Activated effector memory CD4-positive, alpha-beta T cell treated with anti-CD3 and anti-CD28 coated beads, Interleukin-2, amount 50 U/mL, for 16 hours (primary cell): ENCODE data around the gene SHROOM3.
"Not testable (repeated sequence)": the region's sequence is repeated elsewhere in the genome, so short reads cannot be mapped to it uniquely, and the experiment has no call there.

Experiments used
- DNase-seq: peaks from one replicate; pipeline ENCODE4 v3.0.0-alpha.2; 2020

SHROOM3 gene

DNA sequence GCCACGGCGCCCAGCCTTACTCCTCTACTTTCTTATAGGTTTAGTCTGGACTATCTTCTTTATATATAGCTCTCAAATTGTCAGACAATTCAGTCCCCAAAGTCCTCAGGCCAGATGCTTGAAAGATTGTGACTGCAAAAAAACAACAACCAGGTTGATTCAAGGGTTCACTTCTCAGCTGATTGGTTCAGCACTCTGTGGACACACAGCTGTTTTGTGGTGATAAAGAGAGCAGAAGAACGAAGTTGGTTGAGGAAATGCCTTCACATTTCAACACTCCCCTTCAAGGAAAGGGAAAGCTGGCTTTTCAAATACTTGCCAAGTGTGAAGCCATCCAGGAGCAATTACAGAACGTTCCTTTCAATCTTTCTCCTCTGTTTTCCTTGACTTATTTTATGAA is 166.8 kb downstream of the SHROOM3 start:
- DNase-seq: no peak

DNA sequence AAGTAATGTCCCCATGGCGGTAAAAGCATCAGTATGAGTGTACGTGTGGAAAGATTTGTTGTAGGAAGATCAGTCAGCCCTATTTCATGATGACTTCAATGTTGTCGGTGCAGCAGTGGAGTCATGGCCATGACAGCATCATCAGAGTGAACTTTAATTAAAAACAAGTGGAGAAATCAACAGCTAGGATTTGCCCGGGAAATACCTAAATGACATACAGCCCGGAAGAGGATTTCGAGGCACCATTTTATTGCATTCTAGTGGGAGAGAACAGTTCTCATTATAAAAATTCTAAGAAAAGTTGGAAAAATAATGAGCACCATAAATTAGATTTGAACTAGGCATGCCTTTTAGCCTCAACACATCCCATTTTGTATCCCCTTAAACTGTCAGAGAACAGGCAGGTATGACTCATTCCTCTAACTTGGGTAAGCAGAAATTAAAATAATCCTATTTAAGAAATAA is 170.1 kb downstream of the SHROOM3 start:
- no peak for DNase-seq

DNA sequence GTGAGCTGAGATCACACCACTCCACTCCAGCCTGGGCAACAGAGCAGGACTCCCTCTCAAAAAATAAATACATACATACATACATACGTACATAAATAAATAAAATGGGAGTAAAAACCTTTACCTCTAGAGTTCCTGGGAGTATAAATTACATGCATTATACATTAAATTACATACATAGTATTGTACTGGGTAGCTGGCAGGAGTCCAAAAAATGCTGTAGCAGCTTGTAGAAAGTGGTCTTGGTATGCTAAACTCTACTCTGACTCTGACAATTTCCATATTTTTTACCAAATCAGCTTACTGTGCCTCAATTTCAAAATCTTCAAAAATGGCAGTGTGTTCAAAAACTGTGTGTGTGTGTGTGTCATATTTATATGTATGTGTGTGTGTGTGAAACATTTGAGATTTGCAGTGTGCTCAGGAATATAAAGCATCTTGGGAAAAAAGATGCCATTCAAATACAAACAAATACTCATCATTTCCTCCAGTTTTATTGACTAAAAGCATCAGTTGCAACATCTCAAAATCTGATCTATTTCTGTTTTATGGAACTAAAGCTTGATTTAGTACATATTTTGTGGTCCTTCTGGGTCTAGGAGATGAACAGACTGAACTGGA is 171.7 kb downstream of the SHROOM3 start:
- DNase-seq: no peak

DNA sequence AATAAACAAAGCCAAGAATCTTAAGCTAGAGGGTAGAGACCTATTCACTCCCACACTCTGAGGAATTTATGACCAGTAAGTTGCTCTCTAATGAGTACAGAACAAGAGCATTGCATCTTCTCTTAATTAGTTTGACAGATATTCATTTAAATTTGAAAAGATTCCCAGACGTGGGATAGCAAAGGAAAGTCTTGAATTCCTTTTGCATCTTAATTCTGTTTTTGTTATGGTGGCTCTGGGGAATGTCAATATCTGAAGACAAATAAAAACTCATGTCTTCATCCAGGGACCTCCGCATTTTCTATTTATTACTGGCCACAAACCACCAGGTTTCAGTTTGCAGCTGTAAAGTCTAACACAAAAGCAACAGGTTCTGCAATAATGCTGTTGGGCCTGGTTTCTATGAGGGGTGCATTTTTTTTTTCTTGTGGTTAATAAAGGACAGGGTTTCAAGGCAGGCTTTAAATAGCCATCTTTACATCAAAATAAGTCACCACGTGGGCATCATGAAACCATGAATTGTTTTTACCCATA is 172.3 kb downstream of the SHROOM3 start:
- no peak for DNase-seq

DNA sequence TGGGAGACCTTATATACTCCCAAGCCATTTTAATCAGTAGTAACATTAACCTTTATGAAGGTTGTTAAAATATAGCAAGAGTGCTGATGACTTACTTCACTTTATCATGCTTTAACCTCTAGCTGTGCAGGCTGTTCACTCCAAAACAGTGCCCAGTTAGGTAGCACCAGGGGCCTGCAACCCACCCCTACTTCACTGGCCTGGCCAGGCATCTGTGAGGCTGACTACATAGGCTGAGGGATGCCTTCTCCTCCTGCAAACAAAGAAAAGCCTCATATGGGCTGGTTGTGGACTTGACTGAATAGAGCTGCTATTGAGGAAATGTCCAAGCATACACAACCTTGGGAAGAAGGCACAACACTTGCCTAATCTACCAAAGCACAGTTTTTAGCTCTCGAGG is 172.8 kb downstream of the SHROOM3 start:
- no peak for DNase-seq

DNA sequence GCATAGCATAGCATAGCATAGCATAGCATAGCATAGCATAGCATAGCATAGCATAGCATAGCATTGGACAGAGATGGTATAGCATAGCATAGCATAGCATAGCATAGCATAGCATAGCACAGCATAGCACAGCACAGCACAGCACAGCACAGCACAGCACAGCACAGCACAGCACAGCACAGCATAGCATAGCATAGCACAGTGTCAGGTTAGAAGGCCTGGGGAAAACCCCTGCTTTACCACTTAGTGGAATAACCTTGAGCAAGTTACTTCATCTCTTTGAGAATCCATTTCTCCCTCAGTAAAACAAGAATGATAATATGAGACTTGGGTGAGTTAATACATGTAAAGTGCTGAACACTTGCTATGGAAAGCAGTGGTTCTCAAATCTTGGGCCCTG is 173.5 kb downstream of the SHROOM3 start:
- not testable (repeated sequence) for DNase-seq

DNA sequence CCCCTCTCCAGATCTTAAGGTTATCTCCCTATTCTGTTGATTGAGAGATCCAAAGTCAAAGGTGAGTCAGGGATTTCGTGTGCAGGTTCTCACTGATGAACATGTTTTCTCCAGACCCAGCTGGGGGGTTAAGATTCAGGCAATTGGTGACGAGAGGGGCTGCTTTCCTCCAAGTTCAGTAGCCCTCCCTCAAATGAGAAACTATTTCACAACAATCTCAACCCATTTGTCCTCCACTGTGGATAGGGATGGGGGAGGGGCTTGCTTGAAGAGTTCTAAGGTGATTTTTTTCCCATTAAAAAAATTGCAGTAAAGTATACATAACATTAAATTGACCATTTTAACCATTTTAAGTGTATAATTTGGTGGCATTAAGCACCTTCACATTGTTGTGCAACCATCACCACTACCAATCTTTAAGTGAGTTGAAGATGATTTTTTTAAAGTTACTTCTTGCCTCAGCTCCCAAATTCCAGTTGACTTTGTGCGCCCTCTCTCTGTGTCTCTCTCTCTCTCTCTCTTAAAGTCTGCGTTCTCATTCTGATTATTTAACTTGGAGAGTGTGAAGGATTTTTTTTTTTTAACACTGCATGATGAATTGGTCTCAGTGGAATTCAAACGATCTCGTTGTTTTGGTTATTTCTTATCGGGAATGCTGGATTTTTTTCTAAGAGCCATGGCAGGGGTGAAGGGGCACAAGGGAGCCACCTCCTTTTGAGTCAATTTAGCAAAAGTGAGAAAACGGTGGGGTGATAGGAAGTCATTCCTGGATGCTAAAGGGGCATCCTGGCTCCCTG is 175.9 kb downstream of the SHROOM3 start:
- DNase-seq: no peak

DNA sequence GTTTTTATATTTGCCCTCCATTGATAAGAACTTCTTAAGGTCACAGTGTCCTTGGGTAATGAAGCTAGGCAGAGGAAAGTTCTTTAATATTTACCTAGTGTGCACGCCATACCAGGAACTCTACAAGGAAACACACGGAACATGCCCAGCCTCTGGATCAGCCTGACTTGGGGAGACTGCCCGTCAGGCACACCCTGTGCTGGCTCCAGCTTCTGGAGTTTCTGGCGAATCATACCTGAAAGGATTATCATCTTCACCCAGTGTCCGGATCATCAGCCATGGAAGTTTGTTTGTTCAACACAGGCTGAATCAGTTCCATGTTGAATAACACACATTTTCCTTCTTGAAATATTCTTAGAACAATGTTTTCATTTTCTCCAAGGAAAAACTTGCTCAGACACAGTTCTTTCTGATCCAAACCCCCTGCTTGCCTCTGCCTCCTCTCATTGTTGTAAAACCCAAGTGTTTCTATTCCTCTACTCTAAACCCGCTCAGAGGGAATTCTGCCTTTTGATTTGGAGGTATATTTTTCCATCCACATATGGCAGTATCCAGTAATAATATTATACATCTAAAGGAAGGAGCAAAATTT is 176.7 kb downstream of the SHROOM3 start:
- DNase-seq: no peak

DNA sequence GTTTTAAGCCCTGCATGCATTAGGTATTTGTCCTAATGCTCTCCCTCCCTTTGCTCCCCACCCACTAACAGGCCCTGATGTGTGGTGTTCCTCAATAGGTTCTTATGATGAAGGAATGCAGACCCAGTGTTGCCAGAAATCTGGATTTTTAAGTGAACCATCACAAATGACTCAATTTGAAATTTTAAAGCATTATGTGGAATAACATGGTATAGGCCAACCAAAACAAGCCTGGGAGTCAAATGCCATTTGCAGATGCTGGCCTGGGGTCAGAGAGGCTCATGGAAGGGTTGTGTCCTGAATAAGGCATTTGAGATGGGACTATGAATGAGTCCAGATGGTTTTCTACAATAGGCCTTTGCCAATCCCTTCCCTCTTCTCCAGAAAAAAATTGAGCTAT is 179.6 kb downstream of the SHROOM3 start:
- DNase-seq: no peak

DNA sequence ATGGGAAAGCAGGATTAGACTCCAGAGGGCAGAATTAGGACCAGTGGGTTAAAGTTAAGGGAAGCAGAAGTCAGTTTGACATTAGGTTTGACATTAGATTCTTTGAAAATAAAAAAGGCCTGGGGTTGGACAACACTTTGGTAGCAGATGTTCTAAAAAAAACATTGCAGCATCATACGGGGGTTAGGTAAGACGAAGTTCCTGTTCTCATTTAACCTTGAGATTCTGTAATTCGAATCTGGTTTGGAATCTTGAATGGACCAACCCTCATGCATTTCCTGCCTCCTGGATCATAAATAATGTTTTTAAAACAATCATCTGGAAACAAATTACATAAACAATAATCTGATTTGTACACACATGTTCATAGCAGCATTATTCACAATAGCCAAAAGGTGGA is 181.0 kb downstream of the SHROOM3 start:
- no peak for DNase-seq

DNA sequence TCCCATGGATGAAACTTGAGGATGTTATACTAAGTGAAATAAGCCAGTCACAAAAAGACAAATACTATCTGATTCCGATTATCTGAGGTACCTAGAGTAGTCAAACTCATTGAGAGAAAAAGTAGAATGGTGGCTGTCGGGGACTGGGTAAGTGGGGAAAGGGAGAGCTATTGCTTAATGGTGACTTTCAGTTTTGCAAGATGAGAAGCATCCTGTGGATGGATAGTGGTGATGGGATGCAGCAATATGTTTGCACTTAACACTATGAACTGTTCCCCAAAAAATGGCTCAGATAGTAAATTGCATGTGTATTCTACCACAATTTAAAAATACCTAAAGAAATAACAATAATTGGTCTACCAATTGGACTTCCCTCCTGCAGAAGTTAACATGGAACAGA is 181.5 kb downstream of the SHROOM3 start:
- no peak for DNase-seq

DNA sequence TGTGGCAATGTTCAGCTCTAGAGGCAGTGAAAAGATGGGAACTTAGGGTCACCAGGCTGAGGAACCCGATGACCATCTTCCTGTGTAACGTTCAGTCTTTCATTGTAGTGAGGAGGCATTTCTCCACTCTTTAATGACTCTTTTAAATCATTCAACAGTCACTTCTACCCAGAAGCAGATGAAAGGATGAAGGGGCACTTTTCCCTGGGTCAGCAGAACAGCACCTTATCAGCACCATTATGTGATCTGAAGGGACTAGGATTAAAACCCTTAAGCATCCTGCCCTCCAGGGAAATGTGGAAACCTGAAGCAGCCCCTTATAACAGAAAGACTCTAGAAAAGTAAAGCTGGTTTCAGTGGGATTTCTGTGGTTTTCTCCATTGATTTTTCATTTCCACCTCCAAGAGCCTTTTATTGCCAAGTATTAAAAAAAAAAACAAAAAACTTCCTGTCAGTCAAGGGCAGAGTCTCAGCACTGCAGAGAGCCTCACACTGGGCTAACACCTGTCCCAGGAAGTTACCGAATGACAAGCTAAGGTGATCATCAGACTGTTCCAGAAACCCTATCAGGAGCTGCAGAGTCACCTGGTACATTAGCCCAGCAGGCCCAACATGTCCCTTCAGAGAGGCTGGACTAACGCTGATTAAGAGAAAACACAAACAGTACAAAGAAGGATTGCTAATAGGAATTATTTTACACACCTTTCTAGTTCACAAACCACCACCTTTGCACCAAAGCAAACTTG is 185.9 kb downstream of the SHROOM3 start:
- DNase-seq: no peak

DNA sequence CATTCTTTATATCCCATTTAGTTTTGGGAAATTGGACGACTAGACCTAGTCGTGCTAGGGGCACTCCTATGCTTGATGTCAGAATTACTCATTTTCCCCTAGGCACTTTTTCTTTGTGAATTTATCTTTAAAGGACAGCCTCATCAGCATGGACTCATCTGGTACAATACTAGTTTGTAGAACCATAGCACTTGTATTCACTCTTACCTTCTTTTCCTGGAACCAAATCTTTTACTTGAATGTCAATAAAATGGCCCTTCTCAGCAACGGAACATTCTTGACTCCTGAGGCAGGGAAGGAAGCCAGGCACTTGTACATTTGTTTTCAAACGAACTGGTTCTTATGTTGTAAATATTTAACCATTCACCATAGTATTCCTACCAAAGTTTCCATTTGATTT is 187.1 kb downstream of the SHROOM3 start:
- no peak for DNase-seq

DNA sequence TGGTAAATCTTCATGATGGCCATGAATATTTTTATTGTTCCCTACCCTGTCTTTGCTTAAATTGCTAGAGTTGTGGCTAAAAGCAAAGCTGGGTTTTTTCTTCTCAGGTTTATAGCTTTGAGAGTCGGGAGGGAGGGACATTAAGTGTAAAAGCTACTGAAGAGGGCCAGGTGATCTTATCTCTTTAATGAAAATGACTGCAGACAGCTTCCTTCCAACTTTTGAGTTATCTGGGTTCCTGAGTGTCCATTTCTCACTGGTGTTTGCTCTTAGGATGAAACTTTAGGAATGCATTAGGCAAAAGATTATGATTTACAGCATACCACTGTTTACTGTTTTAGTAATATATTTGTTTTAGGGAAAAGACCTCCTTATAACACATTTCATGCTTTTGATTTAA is 187.7 kb downstream of the SHROOM3 start:
- DNase-seq: no peak

DNA sequence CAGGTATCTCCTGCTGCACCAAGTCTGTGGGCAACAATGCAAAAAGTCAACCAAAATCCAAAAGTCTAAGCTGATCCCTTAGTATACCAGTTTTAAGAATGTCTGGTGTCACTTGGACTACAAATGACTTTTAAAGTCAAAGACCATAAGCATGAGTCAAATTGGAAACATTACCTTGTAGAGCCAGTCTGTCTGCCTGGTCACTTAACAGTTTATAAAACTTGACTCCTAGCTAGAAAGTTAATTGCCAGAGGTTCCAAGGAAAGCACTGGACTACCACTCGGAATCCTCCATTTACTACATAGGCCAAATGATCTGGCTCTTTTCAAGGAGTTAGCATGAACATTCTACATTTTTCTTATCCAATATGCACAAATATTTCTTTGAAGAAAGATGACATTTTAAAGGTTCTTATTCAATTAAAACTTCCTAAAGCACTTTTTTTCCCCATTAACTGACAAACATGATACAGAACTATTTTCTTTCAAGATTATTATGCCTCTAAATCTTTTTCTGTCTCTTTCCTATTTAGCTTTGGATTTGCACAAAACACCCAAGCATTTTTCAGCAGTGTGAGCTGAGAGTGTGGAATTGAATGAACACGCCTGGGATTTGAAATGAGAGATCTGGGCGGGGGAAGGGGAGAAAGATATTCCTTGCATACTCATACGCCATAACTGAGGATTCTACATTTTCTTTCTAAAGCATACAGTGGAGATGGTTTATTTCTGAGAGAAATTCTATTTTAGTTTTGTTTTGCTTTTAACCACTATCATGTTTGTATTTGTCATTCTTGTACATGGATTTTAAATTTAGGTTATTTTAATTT is 188.4 kb downstream of the SHROOM3 start:
- no peak for DNase-seq

DNA sequence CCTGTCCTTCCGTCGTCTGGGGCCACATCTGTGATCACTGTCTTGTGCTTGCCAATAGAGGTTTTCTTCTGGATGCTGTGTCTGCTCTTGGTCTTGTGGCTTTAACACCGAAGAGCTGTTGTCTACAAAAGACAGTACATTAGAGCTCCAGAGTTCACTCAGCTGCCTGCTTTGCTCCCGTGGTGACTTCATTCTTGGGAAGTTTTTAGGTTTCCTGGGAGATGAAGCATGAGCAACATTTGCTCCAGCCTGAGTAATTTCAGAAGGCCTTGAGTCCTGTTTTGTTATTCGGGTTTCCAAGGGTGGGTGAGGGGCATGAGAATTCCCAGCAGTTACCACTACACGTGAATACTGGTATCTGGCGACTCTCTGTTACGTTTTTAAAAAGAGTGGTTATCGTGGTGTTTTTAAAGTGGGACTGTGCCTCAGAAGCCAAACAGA is 189.2 kb downstream of the SHROOM3 start:
- no peak for DNase-seq

DNA sequence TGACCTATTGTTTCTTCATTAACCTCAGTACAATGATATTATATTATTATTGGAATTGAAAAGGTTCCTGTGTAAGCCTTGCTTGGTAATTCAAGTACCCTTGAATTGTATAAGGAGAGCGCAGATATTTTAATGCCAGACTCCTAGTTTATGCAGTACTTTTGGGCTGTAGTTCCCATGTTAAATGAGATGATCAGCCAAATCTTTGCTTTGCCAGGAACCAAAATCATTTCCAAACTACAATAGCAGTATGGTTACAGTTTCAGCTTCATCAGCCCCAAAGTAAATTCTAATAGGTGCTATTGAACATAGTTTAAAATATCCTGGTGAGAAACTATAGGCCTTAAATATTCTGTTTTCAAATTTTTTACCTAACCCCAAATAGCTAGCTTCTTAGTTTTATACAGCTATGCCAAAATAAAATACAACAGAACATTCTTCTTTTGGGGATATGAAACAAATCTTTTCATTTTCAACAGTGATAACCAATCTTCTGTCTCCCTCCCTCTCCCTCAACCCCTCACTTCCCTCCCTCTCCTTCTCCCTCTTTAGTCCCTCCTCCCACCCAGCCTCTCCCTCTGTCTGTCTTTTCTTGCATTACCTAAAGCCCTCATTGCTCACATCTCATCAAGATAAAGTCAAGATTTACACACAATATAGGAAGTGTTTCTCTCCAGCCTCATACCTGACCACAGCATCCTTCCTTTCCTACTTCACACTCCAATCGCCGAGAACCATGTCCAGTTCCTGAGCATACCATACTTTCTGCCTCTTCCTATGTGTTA is 190.1 kb downstream of the SHROOM3 start:
- no peak for DNase-seq

DNA sequence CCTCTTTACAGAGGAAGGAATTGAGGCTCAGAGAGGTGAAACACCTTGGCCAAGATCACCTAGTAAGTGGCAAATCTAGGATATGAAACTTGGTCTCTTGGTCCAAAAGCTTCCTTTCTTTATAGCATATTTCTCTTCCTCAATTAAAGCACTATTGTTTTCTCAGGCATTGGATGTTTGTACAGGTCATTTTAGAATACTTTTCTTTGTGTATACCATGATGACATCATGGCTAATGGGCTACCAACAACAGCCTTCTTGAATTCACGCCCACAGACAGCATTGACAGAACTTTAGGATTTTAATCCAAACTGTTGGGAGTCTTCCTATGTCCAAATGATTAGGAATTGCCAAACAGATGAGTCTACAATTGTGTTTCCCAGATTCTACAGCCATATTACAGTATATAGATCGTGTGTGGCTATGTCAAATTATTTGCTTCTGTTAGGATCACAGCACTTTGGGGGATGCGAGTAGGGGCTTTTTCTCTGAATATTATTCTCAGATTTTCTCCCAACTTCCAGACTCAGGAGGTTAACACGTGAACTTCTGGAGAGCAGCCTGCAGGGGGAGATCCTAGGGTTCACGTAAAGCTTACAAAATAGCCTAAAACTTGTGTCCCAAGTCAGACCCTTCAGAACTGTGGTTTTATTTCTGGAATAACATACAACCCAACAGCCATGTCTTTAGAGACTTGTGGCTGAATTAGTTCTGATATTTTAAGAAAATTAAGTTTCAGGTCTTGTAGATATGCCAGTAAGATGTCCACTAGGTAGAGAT is 191.8 kb downstream of the SHROOM3 start:
- DNase-seq: no peak

DNA sequence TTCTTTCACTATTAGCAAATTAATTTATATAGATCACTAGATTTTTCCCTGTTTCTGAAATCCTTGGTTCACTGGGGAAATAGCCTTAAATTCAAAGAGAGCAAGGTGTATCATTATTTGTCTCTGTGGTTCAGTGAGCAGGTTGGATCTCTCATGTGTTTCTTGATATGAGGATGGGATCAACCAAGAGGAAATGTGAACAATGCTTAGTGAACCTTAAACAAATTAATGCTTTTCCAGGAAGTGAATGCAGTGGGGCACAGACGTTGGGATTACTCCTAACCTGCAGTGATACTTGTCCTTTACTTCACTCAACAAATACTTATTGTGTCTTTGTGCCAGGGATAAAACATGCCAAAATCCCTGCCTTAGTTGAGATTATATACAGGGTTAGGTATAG is 193.2 kb downstream of the SHROOM3 start:
- DNase-seq: no peak

DNA sequence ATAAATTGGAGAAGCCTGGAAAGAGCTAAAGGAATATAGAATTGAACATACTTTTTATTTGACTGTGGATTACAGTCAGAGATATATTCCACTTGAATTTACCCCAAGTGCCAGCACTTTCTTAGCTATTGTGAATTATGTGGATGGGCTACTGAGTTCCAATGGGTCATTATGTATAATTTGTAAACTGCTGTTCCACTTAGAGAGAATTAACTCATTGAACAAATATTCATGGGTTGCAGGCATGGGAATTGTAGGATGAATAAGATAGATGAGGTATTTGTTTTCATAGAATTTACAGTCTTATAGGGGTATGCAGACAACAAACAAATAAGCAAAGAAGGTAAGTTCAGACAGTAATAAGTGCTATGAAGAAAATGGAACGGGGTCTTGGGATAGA is 195.7 kb downstream of the SHROOM3 start:
- no peak for DNase-seq

DNA sequence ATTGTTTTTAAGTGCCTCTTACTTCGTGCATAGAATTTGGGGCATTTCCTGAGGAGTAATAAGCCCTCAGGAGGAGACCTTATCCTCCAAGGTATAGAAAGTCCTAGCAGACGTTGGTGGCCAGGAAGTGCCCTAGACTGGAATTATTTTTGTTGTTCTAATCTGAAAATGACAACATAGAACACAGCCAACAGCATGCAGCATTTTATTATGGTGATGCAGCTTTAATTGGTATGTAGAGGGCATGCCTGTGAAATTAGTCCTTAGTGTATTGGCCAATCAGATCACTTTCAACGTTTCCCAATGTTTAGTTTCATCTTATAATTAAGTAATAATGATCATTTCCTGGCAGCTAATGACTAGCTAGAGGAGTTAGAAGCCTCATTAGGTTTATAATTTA is 199.2 kb downstream of the SHROOM3 start:
- DNase-seq: no peak
